ENCODE data around the gene ZNF583. TPM values are rescaled to one million over a fixed set of nuclear protein-coding genes. Genes with fewer than 3 reads are reported as not detected.

ZNF583 gene
- 1.9 and 2.8 TPM in 2 replicates for total RNA-seq

- peak; percentile 95 to 98 for DNase-seq (ENCODE audit: low read depth in 2 of 2)
Measured at GRCh38 chr19:56403764-56404704, at the start of gene ZNF583. Gene ZNF583 (plus strand): TSS chr19:56404332. CDS start chr19:56407115, 2,783 bp downstream.

GRCh38 chr19:56355517-56355916 is 48.6 kb upstream of the ZNF583 start:
- no peak for DNase-seq (ENCODE audit: low read depth in 2 of 2)

DNA sequence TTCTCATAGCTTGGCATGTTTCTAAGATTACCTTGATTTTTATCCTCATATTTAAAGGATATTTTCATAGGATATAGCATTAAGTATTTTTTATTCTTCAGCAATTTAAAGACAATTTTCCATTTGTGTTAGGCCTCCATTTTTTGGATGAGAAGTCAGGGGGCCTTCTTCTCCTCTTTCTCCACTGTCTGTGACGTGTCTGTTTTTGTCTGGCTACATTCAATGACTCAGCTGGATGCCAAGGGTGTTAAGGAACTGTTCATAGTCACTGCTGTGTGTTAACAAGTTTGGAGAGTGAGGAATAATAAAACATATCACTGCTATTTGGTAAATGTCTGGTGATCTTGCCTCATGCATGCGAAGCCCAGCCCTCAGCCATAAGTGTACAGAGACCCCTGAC is 47.2 kb upstream of the ZNF583 start:
- no peak for DNase-seq (ENCODE audit: low read depth in 2 of 2)

GRCh38 chr19:56360841-56361240 is 43.3 kb upstream of the ZNF583 start:
- no peak for DNase-seq (ENCODE audit: low read depth in 2 of 2)

GRCh38 chr19:56367829-56368711 is 36.1 kb upstream of the ZNF583 start:
- peak; percentile 97 for DNase-seq (ENCODE audit: low read depth in 2 of 2)

GRCh38 chr19:56369886-56370676 is 34.1 kb upstream of the ZNF583 start:
- DNase-seq (ENCODE audit: low read depth in 2 of 2) = peak in 1 of 2 donors; percentile 67

DNA sequence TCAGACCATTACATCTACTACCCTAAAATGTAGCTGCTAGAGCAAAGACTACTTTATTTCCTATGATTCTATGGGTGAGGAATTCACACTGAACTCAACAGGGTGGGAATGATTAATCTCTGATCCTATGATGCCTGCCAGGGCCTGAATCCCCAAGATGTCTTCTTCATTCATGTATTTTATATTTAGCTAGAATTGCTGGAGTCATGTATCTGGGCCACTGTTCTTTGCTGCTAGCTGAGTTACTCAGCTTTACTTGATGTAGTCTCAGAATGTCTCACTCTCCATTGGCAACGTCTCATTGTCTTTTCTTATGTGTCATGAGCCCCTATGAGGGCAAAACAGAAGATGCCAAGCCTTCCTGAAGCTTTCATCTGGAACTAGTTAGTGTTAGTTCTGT is 31.9 kb upstream of the ZNF583 start:
- DNase-seq (ENCODE audit: low read depth in 2 of 2) = no peak

DNA sequence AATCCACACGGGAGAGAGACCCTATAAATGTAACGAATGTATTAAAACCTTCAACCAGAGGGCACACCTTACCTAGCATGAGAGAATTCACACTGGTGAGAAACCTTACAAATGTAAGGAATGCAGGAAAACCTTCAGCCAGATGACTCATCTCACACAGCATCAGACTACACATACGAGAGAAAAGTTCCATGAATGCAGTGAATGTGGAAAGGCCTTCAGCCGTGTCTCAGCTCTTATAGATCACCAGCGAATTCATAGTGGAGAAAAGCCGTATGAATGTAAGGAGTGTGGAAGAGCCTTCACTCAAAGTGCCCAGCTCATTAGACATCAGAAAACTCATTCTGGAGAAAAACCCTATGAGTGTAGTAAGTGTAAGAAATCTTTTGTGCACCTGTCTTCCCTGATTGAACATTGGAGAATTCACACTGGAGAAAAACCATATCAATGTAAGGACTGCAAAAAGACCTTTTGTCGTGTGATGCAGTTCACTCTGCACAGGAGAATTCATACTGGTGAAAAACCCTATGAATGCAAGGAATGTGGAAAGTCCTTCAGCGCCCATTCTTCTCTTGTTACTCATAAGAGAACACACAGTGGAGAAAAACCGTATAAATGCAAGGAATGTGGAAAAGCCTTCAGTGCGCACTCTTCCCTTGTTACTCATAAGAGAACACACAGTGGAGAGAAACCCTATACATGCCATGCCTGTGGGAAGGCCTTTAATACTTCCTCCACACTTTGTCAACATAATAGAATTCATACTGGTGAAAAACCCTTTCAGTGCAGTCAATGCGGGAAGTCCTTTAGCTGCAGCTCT is 26.8 kb upstream of the ZNF583 start:
- DNase-seq (ENCODE audit: low read depth in 2 of 2) = no peak

- no peak for DNase-seq (ENCODE audit: low read depth in 2 of 2)
Measured at GRCh38 chr19:56383826-56384605, 20.1 kb upstream of the ZNF583 start.

GRCh38 chr19:56393119-56394012 is 10.8 kb upstream of the ZNF583 start, which contains the start of gene ZNF582:
Gene ZNF582 (minus strand): TSS chr19:56393534. CDS start chr19:56391752, 1,782 bp downstream.
- peak; percentile 92 to 97 for DNase-seq (ENCODE audit: low read depth in 2 of 2)

DNA sequence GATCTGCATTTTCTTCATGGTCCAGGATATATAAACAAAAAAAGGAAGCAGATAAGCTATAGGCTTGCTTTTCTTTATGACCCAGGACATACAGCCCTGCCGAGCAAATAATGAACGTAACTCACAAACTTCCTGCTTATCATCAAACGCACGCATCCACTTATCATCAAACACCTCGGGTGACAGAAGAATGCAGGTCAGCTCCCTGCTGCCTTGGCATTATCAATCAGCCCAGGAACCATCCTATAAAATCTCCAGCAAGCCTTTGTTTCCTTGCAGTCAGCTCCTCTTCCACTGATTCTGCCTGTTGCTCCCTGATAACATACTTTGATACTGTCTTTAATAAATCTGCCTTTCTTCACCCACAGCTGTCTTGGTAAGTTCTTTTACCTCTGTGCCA is 5.3 kb upstream of the ZNF583 start:
- no peak for DNase-seq (ENCODE audit: low read depth in 2 of 2)

- DNase-seq (ENCODE audit: low read depth in 2 of 2) = no peak
Measured at GRCh38 chr19:56400485-56400884, 3.6 kb upstream of the ZNF583 start.

DNA sequence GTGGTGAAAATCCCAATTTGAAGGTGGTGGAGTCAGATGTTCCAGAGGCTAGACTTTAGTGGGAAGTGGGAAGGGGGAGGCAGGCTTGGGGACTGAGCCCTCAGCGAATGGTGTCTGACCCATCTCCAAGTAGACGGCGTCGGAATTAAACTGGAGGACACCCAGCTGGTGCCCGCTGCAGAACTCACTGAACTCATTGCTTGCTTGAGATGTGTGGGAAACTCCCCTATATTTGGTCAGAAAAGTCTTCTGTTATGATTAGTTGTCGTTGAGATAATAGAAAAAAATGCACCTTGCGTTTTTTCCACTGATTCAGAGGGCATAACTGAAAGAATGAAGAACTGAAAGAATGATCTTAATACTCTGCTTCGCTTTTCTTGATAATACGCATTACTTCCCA is 871 bp upstream of the ZNF583 start:
- no peak for DNase-seq (ENCODE audit: low read depth in 2 of 2)

GRCh38 chr19:56404705-56405056 is 549 bp downstream of the ZNF583 start:
- DNase-seq (ENCODE audit: low read depth in 2 of 2) = peak in 1 of 2 donors; percentile 14

GRCh38 chr19:56405062-56405461 is 930 bp downstream of the ZNF583 start:
- DNase-seq (ENCODE audit: low read depth in 2 of 2) = no peak

GRCh38 chr19:56423276-56423984 is 19.3 kb downstream of the ZNF583 start:
- DNase-seq (ENCODE audit: low read depth in 2 of 2) = no peak

GRCh38 chr19:56423985-56424353 is 19.8 kb downstream of the ZNF583 start:
- no peak for DNase-seq (ENCODE audit: low read depth in 2 of 2)

GRCh38 chr19:56441206-56441792 is 37.2 kb downstream of the ZNF583 start:
- DNase-seq (ENCODE audit: low read depth in 2 of 2) = no peak

Measured in dermis microvascular lymphatic vessel endothelial cell (primary cell).